Measurements from ENCODE around the gene FAF1. TPM values are rescaled to one million over a fixed set of nuclear protein-coding genes. Genes with fewer than 3 reads are reported as not detected.
"Not testable (repeated sequence)": the region's sequence is repeated elsewhere in the genome, so short reads cannot be mapped to it uniquely, and the experiment has no call there.

The FAF1 gene
- total RNA-seq, 1 donor from 2014 or later: 59.7 TPM

GRCh38 chr1:50548243-50548642 lies 411.8 kb downstream of the FAF1 start:
- intact Hi-C loops (cut with micrococcal nuclease): no loop called here
- no peak overlapping the region for H3K27ac Mint-ChIP-seq
- H3K27me3 Mint-ChIP-seq (ENCODE audit: low read depth): no peaks in the 10 kb centered on the region
- no peaks in the 10 kb centered on the region for H3K9me3 Mint-ChIP-seq
- no peaks in the 10 kb centered on the region for H3K36me3 Mint-ChIP-seq (ENCODE audit: low read depth)
- no peak for DNase-seq (ENCODE audit: low spot score)
- no peak overlapping the region for H3K4me3 Mint-ChIP-seq (ENCODE audit: low read depth)
- H3K4me1 Mint-ChIP-seq (ENCODE audit: low read depth): no peaks in the 10 kb centered on the region

- Mint-ChIP-seq H3K27me3 (ENCODE audit: low read depth) (no peaks in the 10 kb centered on the region), H3K27ac (no peak overlapping the region), H3K36me3 (ENCODE audit: low read depth) (no peaks in the 10 kb centered on the region), H3K4me1 (ENCODE audit: low read depth) (no peaks in the 10 kb centered on the region), H3K4me3 (ENCODE audit: low read depth) (no peak overlapping the region), H3K9me3 (no peaks in the 10 kb centered on the region)
- DNase-seq (ENCODE audit: low spot score): no peak
- intact Hi-C loops (cut with micrococcal nuclease): no loop called here
Observed at GRCh38 chr1:50542362-50542761, 417.7 kb downstream of the FAF1 start.

- no peaks in the 10 kb centered on the region for H3K27me3 Mint-ChIP-seq (ENCODE audit: low read depth)
- no peaks in the 10 kb centered on the region for H3K4me1 Mint-ChIP-seq (ENCODE audit: low read depth)
- no peak overlapping the region for H3K27ac Mint-ChIP-seq
- no peak overlapping the region for H3K4me3 Mint-ChIP-seq (ENCODE audit: low read depth)
- DNase-seq (ENCODE audit: low spot score): no peak
- intact Hi-C loops (cut with micrococcal nuclease): no loop called here
- no peaks in the 10 kb centered on the region for H3K9me3 Mint-ChIP-seq
- H3K36me3 Mint-ChIP-seq (ENCODE audit: low read depth): no peaks in the 10 kb centered on the region
Observed at GRCh38 chr1:50538476-50538875, 421.6 kb downstream of the FAF1 start.

GRCh38 chr1:50531601-50532000 lies 428.5 kb downstream of the FAF1 start:
- DNase-seq (ENCODE audit: low spot score): no peak
- intact Hi-C loops (cut with micrococcal nuclease): no loop called here
- no peak overlapping the region for H3K27ac Mint-ChIP-seq
- peaks cover 5% of the 10 kb centered on the region for H3K36me3 Mint-ChIP-seq (ENCODE audit: low read depth)
- no peaks in the 10 kb centered on the region for H3K9me3 Mint-ChIP-seq
- H3K4me3 Mint-ChIP-seq (ENCODE audit: low read depth): no peak overlapping the region
- H3K27me3 Mint-ChIP-seq (ENCODE audit: low read depth): no peaks in the 10 kb centered on the region
- peaks cover 1% of the 10 kb centered on the region for H3K4me1 Mint-ChIP-seq (ENCODE audit: low read depth)

- H3K4me1 Mint-ChIP-seq (ENCODE audit: low read depth): peaks cover 1% of the 10 kb centered on the region
- H3K9me3 Mint-ChIP-seq: no peaks in the 10 kb centered on the region
- no peak overlapping the region for H3K4me3 Mint-ChIP-seq (ENCODE audit: low read depth)
- H3K27me3 Mint-ChIP-seq (ENCODE audit: low read depth): no peaks in the 10 kb centered on the region
- DNase-seq (ENCODE audit: low spot score): no peak
- H3K36me3 Mint-ChIP-seq (ENCODE audit: low read depth): peaks cover 5% of the 10 kb centered on the region
- intact Hi-C loops (cut with micrococcal nuclease): no loop called here
- H3K27ac Mint-ChIP-seq: no peak overlapping the region
Observed at GRCh38 chr1:50531027-50531426, 429.0 kb downstream of the FAF1 start.

GRCh38 chr1:50529510-50529909 lies 430.6 kb downstream of the FAF1 start:
- Mint-ChIP-seq H3K36me3 (ENCODE audit: low read depth) (peaks cover 13% of the 10 kb centered on the region), H3K4me1 (ENCODE audit: low read depth) (peaks cover 1% of the 10 kb centered on the region), H3K4me3 (ENCODE audit: low read depth) (no peak overlapping the region), H3K9me3 (no peaks in the 10 kb centered on the region), H3K27ac (no peak overlapping the region), H3K27me3 (ENCODE audit: low read depth) (no peaks in the 10 kb centered on the region)
- no peak for DNase-seq (ENCODE audit: low spot score)
- intact Hi-C loops (cut with micrococcal nuclease): no loop called here

- H3K27ac Mint-ChIP-seq; H3K27me3 Mint-ChIP-seq (ENCODE audit: low read depth); DNase-seq (ENCODE audit: low spot score); intact Hi-C loops (cut with micrococcal nuclease); H3K4me1 Mint-ChIP-seq (ENCODE audit: low read depth); H3K9me3 Mint-ChIP-seq; H3K4me3 Mint-ChIP-seq (ENCODE audit: low read depth): not testable (repeated sequence)
- peaks cover 23% of the 10 kb centered on the region for H3K36me3 Mint-ChIP-seq (ENCODE audit: low read depth)
Observed at GRCh38 chr1:50527987-50528320, 432.1 kb downstream of the FAF1 start.

- intact Hi-C loops (cut with micrococcal nuclease): no loop called here
- Mint-ChIP-seq H3K36me3 (ENCODE audit: low read depth) (peaks cover 23% of the 10 kb centered on the region), H3K4me3 (ENCODE audit: low read depth) (no peak overlapping the region), H3K4me1 (ENCODE audit: low read depth) (peaks cover 1% of the 10 kb centered on the region), H3K27ac (no peak overlapping the region), H3K27me3 (ENCODE audit: low read depth) (no peaks in the 10 kb centered on the region), H3K9me3 (peaks cover 6% of the 10 kb centered on the region)
- no peak for DNase-seq (ENCODE audit: low spot score)
Observed at GRCh38 chr1:50527249-50527986, 432.6 kb downstream of the FAF1 start.

GRCh38 chr1:50526431-50526830 lies 433.6 kb downstream of the FAF1 start:
- Mint-ChIP-seq H3K36me3 (ENCODE audit: low read depth) (peaks cover 23% of the 10 kb centered on the region), H3K4me1 (ENCODE audit: low read depth) (peaks cover 1% of the 10 kb centered on the region), H3K4me3 (ENCODE audit: low read depth) (no peak overlapping the region), H3K27me3 (ENCODE audit: low read depth) (no peaks in the 10 kb centered on the region), H3K27ac (no peak overlapping the region), H3K9me3 (peaks cover 6% of the 10 kb centered on the region)
- intact Hi-C loops (cut with micrococcal nuclease): no loop called here
- no peak for DNase-seq (ENCODE audit: low spot score)

- H3K36me3 Mint-ChIP-seq (ENCODE audit: low read depth): peaks cover 23% of the 10 kb centered on the region
- no peak for DNase-seq (ENCODE audit: low spot score)
- H3K27me3 Mint-ChIP-seq (ENCODE audit: low read depth): no peaks in the 10 kb centered on the region
- no peak overlapping the region for H3K27ac Mint-ChIP-seq
- peaks cover 1% of the 10 kb centered on the region for H3K4me1 Mint-ChIP-seq (ENCODE audit: low read depth)
- intact Hi-C loops (cut with micrococcal nuclease): no loop called here
- no peak overlapping the region for H3K4me3 Mint-ChIP-seq (ENCODE audit: low read depth)
- H3K9me3 Mint-ChIP-seq: peaks cover 6% of the 10 kb centered on the region
Observed at GRCh38 chr1:50523548-50523947, 436.5 kb downstream of the FAF1 start.

- H3K27ac Mint-ChIP-seq: no peak overlapping the region
- H3K4me1 Mint-ChIP-seq (ENCODE audit: low read depth): peaks cover 1% of the 10 kb centered on the region
- no peak for DNase-seq (ENCODE audit: low spot score)
- no peak overlapping the region for H3K4me3 Mint-ChIP-seq (ENCODE audit: low read depth)
- H3K36me3 Mint-ChIP-seq (ENCODE audit: low read depth): peaks cover 23% of the 10 kb centered on the region
- peaks cover 6% of the 10 kb centered on the region for H3K9me3 Mint-ChIP-seq
- no peaks in the 10 kb centered on the region for H3K27me3 Mint-ChIP-seq (ENCODE audit: low read depth)
- intact Hi-C loops (cut with micrococcal nuclease): no loop called here
Observed at GRCh38 chr1:50522691-50523342, 437.2 kb downstream of the FAF1 start.

GRCh38 chr1:50521703-50522102 lies 438.4 kb downstream of the FAF1 start:
- no peak for DNase-seq (ENCODE audit: low spot score)
- peaks cover 6% of the 10 kb centered on the region for H3K9me3 Mint-ChIP-seq

GRCh38 chr1:50517488-50517887 lies 442.6 kb downstream of the FAF1 start:
- H3K27ac Mint-ChIP-seq: no peak overlapping the region
- H3K27me3 Mint-ChIP-seq (ENCODE audit: low read depth): no peaks in the 10 kb centered on the region
- no peaks in the 10 kb centered on the region for H3K9me3 Mint-ChIP-seq
- no peak for DNase-seq (ENCODE audit: low spot score)
- no peak overlapping the region for H3K4me3 Mint-ChIP-seq (ENCODE audit: low read depth)
- H3K36me3 Mint-ChIP-seq (ENCODE audit: low read depth): peaks cover 4% of the 10 kb centered on the region
- H3K4me1 Mint-ChIP-seq (ENCODE audit: low read depth): no peaks in the 10 kb centered on the region
- intact Hi-C loops (cut with micrococcal nuclease): no loop called here

More at GRCh38 chr1:50521703-50522102, 438.4 kb downstream of the FAF1 start:
- H3K27me3 Mint-ChIP-seq (ENCODE audit: low read depth): no peaks in the 10 kb centered on the region
- H3K27ac Mint-ChIP-seq: no peak overlapping the region
- H3K4me3 Mint-ChIP-seq (ENCODE audit: low read depth): no peak overlapping the region
- H3K4me1 Mint-ChIP-seq (ENCODE audit: low read depth): no peaks in the 10 kb centered on the region
- peaks cover 17% of the 10 kb centered on the region for H3K36me3 Mint-ChIP-seq (ENCODE audit: low read depth)
- intact Hi-C loops (cut with micrococcal nuclease): no loop called here
